Measurements from ENCODE around the gene SLC35F1. TPM values are rescaled to one million over a fixed set of nuclear protein-coding genes. Genes with fewer than 3 reads are reported as not detected.

The SLC35F1 gene
- total and polyA plus RNA-seq, 5 donors from 2014 or later = not detected

Other genes with a start within 250 kb of the SLC35F1 start
- gene NUS1, start 231.8 kb upstream of the SLC35F1 start, total RNA-seq = 24.6 TPM
- 10 to 100 TPM; 12.6 to 16.7 (median 14.8) TPM for gene NUS1, start 231.8 kb upstream of the SLC35F1 start, polyA plus RNA-seq

All from CD4-positive, CD25-positive, alpha-beta regulatory T cell (primary cell).